SK-N-MC (cell line): ENCODE data around the gene DTL.

Experiments
- DNase-seq: peaks from one replicate; pipeline ENCODE4 v3.0.0-alpha.2; 2011; ENCODE audit warnings: low read depth, low spot score
- H3K27ac ChIP-seq: fragments of 200-600 bp; sonication (generic); 2 replicates; pipeline ENCODE4 v1.5.1; 2016; ENCODE audit warnings: mixed run types
- H3K36me3 ChIP-seq: fragments of 200-600 bp; sonication (generic); 2 replicates; pipeline ENCODE4 v1.6.1; 2017; ENCODE audit warnings: antibody characterized with exemption, low read length, mixed read lengths; ENCODE audit not compliant: insufficient read depth
- H3K4me3 ChIP-seq: fragments of 200-600 bp; sonication (generic); 2 replicates; pipeline ENCODE4 v1.5.1; 2016
- H3K9ac ChIP-seq: fragments of 200-600 bp; sonication (generic); 2 replicates; pipeline ENCODE4 v1.8.0; 2017; ENCODE audit warnings: mixed run types, mixed read lengths; ENCODE audit not compliant: insufficient read length
- H3K9me3 ChIP-seq: fragments of 200-600 bp; sonication (generic); 2 replicates; pipeline ENCODE4 v1.6.1; 2017; ENCODE audit warnings: low read depth, mild to moderate bottlenecking, antibody characterized with exemption, low read length, moderate library complexity, mixed read lengths
- EZH2 ChIP-seq: fragments of 200-600 bp; sonication (generic); IDR thresholded peaks from one replicate; pipeline ENCODE4 v1.6.1; 2017; ENCODE audit warnings: antibody characterized with exemption
- FOXP2 ChIP-seq: optimal IDR thresholded peaks from 2 replicates; pipeline ENCODE3; 2011; ENCODE audit warnings: mild to moderate bottlenecking, moderate library complexity; ENCODE audit not compliant: insufficient read depth; ENCODE audit errors: extremely low read length, control extremely low read depth
- POLR2AphosphoS5 ChIP-seq: IDR thresholded peaks from 2 replicates; pipeline ENCODE4 v1.6.1; 2012; ENCODE audit warnings: mild to moderate bottlenecking, low read depth, low read length, borderline replicate concordance

Gene DTL

GRCh38 chr1:212137854-212138253 is 102.3 kb downstream of the DTL start:
- no peaks in the 10 kb centered on the region for H3K9me3 ChIP-seq
- H3K27ac ChIP-seq: no peak overlapping the region
- no peak overlapping the region for H3K4me3 ChIP-seq
- H3K9ac ChIP-seq: no peak overlapping the region
- no peaks in the 10 kb centered on the region; the same call in 1 of the 2 replicates for H3K36me3 ChIP-seq
- DNase-seq: no peak
- no peak for TF ChIP-seq EZH2
- no peak for TF ChIP-seq FOXP2
- TF ChIP-seq POLR2AphosphoS5: no peak

GRCh38 chr1:212138457-212138856 is 102.9 kb downstream of the DTL start:
- H3K9me3 ChIP-seq: no peaks in the 10 kb centered on the region
- TF ChIP-seq POLR2AphosphoS5 (no peak), FOXP2 (no peak), EZH2 (no peak)
- no peak overlapping the region for H3K9ac ChIP-seq
- H3K27ac ChIP-seq: no peak overlapping the region
- no peak overlapping the region for H3K4me3 ChIP-seq
- no peaks in the 10 kb centered on the region; the same call in 1 of the 2 replicates for H3K36me3 ChIP-seq
- no peak for DNase-seq

DNA sequence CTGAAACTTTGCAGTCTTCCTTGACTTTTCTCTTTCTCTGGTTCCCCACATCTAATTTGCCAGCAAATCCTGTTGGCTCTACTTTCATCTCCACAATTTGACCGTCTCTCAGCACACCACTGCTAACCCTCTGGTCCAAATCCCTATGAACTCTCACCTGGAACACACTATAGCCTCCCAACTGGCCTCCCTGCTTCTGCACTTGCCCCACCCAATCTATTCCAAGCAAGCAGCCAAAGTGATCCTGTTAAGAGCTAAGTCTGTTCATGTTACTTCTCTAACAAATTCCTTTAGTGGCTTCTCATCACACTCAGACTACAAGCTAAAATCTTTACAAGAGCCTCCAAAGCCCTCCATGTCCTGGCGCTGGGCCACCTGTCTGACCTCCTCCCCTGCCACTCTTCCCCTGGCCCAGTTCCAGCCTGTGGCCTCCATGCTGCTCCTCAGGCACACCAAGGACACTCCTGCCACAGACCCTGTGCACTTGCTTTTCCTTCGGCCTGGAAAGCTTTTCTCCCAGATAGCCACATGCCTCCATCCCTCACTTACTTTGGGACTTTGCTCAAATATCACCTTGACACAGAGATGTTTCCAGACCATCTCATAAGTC is 104.1 kb downstream of the DTL start:
- Histone ChIP-seq H3K9ac (no peak overlapping the region), H3K4me3 (no peak overlapping the region), H3K9me3 (no peaks in the 10 kb centered on the region), H3K27ac (no peak overlapping the region), H3K36me3 (no peaks in the 10 kb centered on the region)
- no peak for DNase-seq
- TF ChIP-seq POLR2AphosphoS5: no peak
- no peak for TF ChIP-seq EZH2
- no peak for TF ChIP-seq FOXP2

DNA sequence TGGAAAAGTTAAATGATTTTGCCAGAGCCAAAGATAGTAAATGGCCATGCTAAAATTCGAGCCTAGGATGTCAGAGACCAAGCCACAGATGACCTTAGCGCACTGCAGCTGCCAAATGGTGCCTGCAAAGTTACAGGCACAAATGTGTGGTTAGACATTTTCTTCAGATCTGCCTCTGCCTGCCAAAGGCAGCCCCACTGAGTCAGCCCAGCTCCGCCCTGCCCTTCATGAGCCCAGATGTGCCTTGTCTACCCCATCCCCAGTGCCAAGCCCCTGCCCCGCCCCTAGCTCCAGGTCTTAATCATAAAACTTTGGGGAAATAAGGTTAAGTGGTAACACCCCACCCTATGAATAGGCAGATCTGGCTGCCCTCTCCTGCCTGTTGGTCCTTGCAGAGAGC is 105.9 kb downstream of the DTL start:
- Histone ChIP-seq H3K9me3 (no peaks in the 10 kb centered on the region), H3K4me3 (no peak overlapping the region), H3K36me3 (no peaks in the 10 kb centered on the region), H3K27ac (no peak overlapping the region), H3K9ac (no peak overlapping the region)
- DNase-seq: no peak
- no peak for TF ChIP-seq FOXP2
- no peak for TF ChIP-seq EZH2
- no peak for TF ChIP-seq POLR2AphosphoS5

- Histone ChIP-seq H3K4me3 (no peak overlapping the region), H3K27ac (no peak overlapping the region), H3K9me3 (no peaks in the 10 kb centered on the region), H3K9ac (no peak overlapping the region), H3K36me3 (no peaks in the 10 kb centered on the region)
- TF ChIP-seq EZH2: no peak
- TF ChIP-seq POLR2AphosphoS5: no peak
- no peak for TF ChIP-seq FOXP2
- no peak for DNase-seq
Measured at GRCh38 chr1:212142883-212143530, 107.5 kb downstream of the DTL start.

DNA sequence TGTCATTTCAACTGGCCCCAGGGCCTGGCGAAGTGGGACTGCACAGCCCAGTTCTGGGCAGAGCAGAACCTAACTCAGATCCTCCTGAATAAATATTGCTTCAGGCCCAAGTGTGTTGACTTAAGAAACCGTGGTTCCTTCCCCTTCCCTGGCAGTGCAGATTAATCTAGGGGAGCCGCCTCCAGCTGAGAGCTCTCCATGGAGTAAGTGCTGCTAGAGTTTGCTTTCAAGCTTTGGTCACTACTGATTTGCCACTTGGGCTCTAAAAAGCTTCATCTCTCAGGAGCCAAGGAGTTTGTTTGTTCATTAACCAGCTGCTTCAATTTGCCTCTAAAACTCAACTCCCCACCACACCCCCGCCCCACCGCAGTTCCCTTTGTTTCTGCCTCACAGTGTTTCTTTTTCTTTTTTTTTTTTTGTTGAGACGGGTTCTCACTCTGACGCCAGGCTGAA is 112.1 kb downstream of the DTL start:
- Histone ChIP-seq H3K4me3 (no peak overlapping the region), H3K36me3 (no peaks in the 10 kb centered on the region), H3K9me3 (no peaks in the 10 kb centered on the region), H3K27ac (no peak overlapping the region), H3K9ac (no peak overlapping the region)
- DNase-seq: no peak
- TF ChIP-seq FOXP2 (no peak), POLR2AphosphoS5 (no peak), EZH2 (no peak)

- no peak for TF ChIP-seq FOXP2
- TF ChIP-seq POLR2AphosphoS5: no peak
- no peak for TF ChIP-seq EZH2
- Histone ChIP-seq H3K9ac (no peak overlapping the region), H3K36me3 (no peaks in the 10 kb centered on the region), H3K4me3 (no peak overlapping the region), H3K9me3 (no peaks in the 10 kb centered on the region), H3K27ac (no peak overlapping the region)
- DNase-seq: no peak
Measured at GRCh38 chr1:212149566-212149965, 114.0 kb downstream of the DTL start.

- TF ChIP-seq EZH2 (no peak), FOXP2 (no peak), POLR2AphosphoS5 (no peak)
- no peak for DNase-seq
- H3K9ac ChIP-seq: no peak overlapping the region
- H3K27ac ChIP-seq: no peak overlapping the region
- no peaks in the 10 kb centered on the region for H3K36me3 ChIP-seq
- no peak overlapping the region for H3K4me3 ChIP-seq
- no peaks in the 10 kb centered on the region for H3K9me3 ChIP-seq
Measured at GRCh38 chr1:212152308-212152693, 116.8 kb downstream of the DTL start.
